Glomerular visceral epithelial cell (primary cell): ENCODE measurements around the gene WNT2B.

Experiments used
- DNase-seq: peaks from one replicate; pipeline ENCODE4 v3.0.0-alpha.2; 2016; ENCODE audit errors: extremely low spot score

WNT2B gene

GRCh38 chr1:112527266-112528010 is 18.7 kb downstream of the WNT2B start:
- DNase-seq, result peak; percentile 90

GRCh38 chr1:112528076-112528475 is 19.3 kb downstream of the WNT2B start:
- DNase-seq, result no peak

GRCh38 chr1:112529301-112529700 is 20.5 kb downstream of the WNT2B start:
- DNase-seq, result no peak

- DNase-seq, result no peak
Observed at GRCh38 chr1:112530832-112531231, 22.1 kb downstream of the WNT2B start.

- no peak for DNase-seq
Observed at GRCh38 chr1:112532064-112532463, 23.3 kb downstream of the WNT2B start.

GRCh38 chr1:112533029-112533428 is 24.3 kb downstream of the WNT2B start:
- peak; percentile 62 for DNase-seq

- DNase-seq, result no peak
Observed at GRCh38 chr1:112536561-112536960, 27.8 kb downstream of the WNT2B start.

GRCh38 chr1:112537456-112537855 is 28.7 kb downstream of the WNT2B start:
- no peak for DNase-seq

GRCh38 chr1:112538883-112539282 is 30.1 kb downstream of the WNT2B start:
- no peak for DNase-seq

GRCh38 chr1:112540226-112540794 is 31.5 kb downstream of the WNT2B start:
- DNase-seq, result no peak

GRCh38 chr1:112541299-112541698 is 32.5 kb downstream of the WNT2B start:
- DNase-seq, result no peak

- no peak for DNase-seq
Observed at GRCh38 chr1:112542206-112542973, 33.6 kb downstream of the WNT2B start.

GRCh38 chr1:112544011-112544688 is 35.4 kb downstream of the WNT2B start:
- DNase-seq, result peak; percentile 89

GRCh38 chr1:112544751-112545150 is 36.0 kb downstream of the WNT2B start:
- no peak for DNase-seq

- peak; percentile 90 for DNase-seq
Observed at GRCh38 chr1:112546076-112546475, 37.3 kb downstream of the WNT2B start.

GRCh38 chr1:112548547-112548946 is 39.8 kb downstream of the WNT2B start:
- no peak for DNase-seq

- DNase-seq, result no peak
Observed at GRCh38 chr1:112549590-112549989, 40.8 kb downstream of the WNT2B start.

- no peak for DNase-seq
Observed at GRCh38 chr1:112554411-112554810, 45.6 kb downstream of the WNT2B start.

GRCh38 chr1:112557385-112557784 is 48.6 kb downstream of the WNT2B start:
- DNase-seq, result no peak

- no peak for DNase-seq
Observed at GRCh38 chr1:112558634-112559033, 49.9 kb downstream of the WNT2B start.

- no peak for DNase-seq
Observed at GRCh38 chr1:112563341-112563740, 54.6 kb downstream of the WNT2B start.

GRCh38 chr1:112564081-112564480 is 55.3 kb downstream of the WNT2B start:
- DNase-seq, result no peak
